NCI-H1694 (cell line): ENCODE measurements around the gene PRELP.
"Not testable (repeated sequence)": the region's sequence is repeated elsewhere in the genome, so short reads cannot be mapped to it uniquely, and the experiment has no call there.

ENCODE experiments used
- DNase-seq: peaks from one replicate; lab custom pipeline; 2025; lab: John Stamatoyannopoulos, UW

PRELP gene

GRCh38 chr1:203475012-203475981, at the start of gene PRELP:
Gene PRELP, plus strand, starts transcription at chr1:203475806. Its CDS starts 7,379 bp downstream, at chr1:203483185.
- peak; percentile 54 for DNase-seq

DNA sequence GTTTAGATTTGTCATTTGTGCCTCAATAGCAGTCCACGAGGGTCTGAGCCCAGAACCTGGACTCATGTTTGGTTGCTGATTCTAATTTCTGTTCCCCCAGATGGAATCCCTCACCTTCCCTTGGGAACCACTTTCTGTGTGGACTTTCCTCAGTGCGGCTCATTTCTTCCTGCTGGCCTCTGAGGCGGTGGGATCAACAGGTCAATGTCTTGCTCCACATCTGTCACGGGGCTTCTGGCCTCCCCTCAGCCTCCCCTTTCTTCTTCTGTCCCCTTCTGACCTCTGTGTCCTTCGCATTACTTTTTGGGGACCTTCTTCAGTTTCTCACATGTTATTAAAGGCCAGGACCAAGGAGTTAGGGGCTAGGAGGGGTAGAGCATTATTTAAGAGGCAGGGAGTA, 49.2 kb upstream of the PRELP start:
- no peak for DNase-seq

DNA sequence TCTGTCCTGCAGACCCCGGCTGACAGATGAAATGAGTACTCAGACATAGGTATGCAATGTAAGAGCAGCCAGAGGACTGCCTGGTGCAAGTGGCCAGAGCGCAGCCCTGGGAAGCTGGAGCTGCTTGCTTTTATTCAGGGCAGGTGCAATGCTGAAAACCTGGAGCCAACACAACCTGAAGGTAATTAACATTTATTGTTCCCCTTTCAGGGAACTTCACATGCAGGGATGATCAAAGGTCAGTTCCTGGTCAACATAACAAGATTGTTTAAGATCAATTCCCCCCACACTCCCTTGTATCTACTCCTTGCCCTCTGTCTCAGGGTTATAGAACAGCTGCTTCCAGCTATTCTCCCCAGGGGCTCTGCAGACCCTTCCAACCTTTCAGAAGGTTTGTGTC, 48.7 kb upstream of the PRELP start:
- no peak for DNase-seq

DNA sequence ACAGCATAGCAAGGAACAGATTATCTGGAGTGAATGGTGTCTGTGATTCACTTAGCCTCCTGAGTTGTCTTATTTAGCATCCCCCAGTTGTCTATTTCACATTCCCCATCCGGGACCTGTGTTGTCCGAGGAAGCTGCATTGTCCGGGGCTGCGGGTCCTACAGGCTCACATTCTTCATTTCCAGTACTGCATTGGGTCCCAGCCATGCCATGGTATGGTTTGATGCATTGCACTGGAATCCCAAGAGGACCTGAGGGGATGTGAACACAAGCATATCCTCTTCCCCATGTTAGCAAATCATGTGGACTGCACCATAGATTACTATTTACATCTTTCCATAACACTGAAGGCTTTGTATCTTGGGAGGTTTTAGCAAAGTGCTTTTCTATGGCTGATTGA, 48.2 kb upstream of the PRELP start:
- no peak for DNase-seq

- DNase-seq: no peak
These were observed 46.5 kb upstream of the PRELP start for GRCh38 chr1:203428981-203429599.

- DNase-seq: no peak
These were observed 40.0 kb upstream of the PRELP start for GRCh38 chr1:203435615-203436014.

DNA sequence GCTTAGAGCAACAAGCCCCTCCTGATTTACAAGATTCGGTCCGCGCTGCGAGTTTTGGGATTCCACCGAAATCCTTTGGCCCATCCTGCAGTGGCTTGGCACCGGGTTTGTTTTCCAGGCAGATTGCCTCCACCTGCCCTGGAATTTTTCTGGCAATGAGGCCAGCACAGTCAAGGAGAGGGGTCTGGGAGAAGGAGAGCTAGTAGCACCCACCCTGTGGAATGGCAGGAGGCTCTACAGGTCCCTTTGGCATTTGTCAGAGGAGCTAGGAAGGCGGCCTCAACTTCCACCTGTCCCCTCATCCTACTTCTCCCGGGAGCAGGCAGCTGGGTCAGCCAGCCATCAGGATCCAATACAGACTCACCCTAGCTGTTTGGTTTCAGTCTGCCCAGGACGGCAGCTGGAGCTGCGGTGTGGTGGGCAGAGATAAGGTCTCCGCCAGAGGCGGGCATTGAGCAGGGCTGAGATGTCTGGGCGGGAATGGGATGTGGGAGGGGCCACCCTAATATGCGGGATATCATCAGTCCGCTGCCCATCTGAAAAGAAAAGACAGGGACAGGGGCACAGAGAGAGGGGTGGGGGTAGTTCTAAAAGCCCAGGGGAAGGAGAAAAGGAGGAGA, 37.8 kb upstream of the PRELP start:
- no peak for DNase-seq

GRCh38 chr1:203439131-203439730, 36.4 kb upstream of the PRELP start:
- no peak for DNase-seq

GRCh38 chr1:203440771-203441170, 34.8 kb upstream of the PRELP start:
- no peak for DNase-seq

- no peak for DNase-seq
These were observed 33.8 kb upstream of the PRELP start for GRCh38 chr1:203441766-203442165.

DNA sequence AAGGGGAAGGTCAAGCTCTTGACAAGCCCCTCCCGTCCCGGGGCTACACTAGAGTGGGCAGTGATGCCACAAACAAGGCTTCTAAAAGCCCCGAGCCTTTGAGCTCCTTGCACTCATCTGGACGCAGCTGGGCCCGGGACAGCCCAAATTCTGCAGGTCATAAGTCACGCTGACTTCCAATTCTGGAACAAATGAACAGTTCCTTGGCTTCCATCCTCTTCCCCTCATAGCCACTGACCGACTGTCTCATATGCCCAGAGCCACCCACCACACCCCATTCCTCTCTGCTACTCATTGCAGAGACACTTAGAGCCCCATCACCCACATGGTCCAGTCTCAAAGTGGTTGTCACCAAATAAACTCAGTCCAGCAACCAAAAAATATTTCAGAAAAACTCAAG, 32.8 kb upstream of the PRELP start:
- DNase-seq: no peak

DNA sequence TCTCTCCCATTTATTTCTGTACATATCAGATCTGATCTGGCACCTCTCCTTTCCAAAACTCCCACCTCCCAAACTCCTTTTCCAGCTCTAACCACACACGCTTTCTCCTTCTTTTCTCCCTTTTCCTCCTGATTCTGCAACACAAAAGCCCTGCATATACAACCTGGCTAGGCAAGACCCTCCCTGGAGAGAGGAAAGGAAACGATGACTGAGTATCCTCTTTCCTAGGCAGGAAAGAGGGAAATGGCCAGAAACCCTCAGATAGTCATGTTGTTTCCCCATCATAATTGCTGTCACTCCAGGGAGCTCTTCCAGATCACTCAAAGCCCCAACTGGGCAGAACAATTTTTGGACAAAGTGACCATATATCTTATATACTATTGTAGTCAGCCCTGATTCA, 32.3 kb upstream of the PRELP start:
- DNase-seq: no peak

DNA sequence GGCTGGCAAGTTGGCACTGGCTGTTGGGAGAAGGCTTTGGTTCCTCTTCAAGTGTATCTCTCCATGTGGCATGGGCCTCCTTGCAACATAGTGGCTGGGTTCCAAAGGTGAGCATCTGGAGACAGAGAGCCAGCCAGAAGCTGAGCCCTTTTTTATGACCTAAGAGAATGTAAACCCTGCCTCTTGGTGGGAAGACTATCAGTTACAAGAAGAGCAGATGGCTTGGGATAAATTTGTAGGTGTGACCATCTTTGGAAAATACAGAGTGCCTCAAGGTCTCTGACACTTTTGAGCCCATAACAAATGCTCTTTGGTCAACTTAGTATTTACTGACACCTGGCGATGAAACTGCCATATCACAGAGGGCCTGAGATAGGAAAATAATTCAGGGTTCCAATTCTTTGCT, 31.4 kb upstream of the PRELP start:
- peak; percentile 15 for DNase-seq

GRCh38 chr1:203447151-203447550, 28.5 kb upstream of the PRELP start:
- no peak for DNase-seq

DNA sequence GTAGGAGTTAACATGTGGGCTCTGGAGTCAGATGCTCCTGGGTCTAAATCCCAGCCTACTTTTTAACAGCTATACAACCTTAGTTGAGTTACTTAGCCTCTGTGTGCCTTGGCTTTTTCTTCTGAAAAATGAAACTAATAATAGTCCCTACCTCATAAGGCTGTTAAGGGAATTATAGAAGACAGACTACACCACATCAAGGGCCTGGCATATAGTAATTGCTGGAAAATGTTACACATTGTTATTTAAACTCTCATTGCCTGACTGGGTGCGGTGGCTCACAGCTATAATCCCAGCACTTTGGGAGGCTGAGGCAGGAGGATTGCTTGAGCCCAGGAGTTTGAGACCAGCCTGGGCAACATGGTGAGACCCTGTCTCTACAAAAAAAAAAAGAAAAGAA, 28.0 kb upstream of the PRELP start:
- not testable (repeated sequence) for DNase-seq

- peak; percentile 85 for DNase-seq
These were observed 27.0 kb upstream of the PRELP start for GRCh38 chr1:203448521-203449061.

GRCh38 chr1:203450001-203450400, 25.6 kb upstream of the PRELP start:
- no peak for DNase-seq

- DNase-seq: no peak
These were observed 25.0 kb upstream of the PRELP start for GRCh38 chr1:203450479-203451149.

DNA sequence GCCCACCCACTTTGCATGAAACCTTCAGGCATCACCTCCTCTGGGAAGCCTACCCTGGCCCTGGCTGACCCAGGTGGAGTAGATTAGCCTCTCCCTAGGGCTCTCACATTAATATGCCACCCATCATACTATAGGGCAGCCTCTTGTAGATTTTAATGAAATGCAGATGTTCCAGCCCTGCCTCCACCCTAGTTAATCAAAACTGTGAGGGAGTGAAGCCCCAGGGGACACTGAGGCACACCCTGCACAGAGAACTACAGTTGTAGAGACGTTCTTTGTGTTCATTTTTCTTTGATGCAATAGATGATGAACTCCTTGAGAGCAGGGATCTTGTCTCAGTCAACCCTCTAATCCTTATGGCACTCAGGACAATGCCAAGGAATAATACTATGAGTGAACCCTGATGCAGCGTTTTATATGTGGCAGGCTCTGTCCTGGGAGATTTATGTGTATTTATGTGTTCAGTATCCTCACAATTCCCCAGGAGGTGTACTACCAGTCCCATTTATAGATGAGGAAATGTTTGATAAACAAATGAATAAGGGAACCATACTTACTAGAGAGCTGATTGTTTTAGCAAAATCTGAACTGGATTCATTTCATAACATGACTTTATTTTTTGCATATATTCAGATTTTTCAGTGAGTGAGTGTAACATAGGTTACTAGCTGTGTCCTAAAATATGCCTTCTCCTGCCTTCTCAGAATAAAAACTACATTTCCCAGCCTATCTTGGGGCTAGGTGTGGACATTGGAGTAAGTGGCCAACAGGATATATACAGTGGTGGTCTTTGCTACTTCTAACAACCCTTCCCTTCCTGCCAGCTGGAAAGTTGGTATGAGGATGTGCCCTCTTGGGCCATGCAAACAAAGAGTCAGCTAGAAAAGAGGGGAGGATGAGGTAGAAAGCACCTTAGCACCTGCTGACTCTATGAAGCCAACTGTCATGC, 23.5 kb upstream of the PRELP start:
- DNase-seq: no peak

DNA sequence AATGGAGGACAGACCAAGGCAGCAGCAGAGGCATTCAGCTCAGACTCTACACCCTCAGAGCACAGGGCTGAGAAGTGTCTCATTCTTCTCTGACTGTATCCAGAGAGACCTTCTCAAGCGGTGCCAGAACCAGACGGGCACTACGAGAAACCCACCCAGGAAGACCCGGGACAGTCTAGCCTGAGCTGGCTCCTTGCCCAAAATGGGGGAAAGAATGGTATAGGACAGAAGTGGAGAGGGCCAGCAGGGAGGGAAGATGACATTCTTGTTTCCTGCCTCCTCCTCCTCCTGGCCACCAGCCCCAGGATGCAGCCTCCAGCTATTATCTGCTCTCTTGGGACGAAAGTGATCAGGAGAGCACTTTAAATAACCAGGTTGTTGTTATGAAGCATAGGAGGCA, 22.6 kb upstream of the PRELP start:
- DNase-seq: no peak
